ENCODE results near the gene DCDC2C.

Gene DCDC2C

GRCh38 chr2:3876221-3876620 is 172.8 kb downstream of the DCDC2C start:
- DNase-seq (ENCODE audit: low read depth in 2 of 2, low spot score in 1 of 2): no peak

DNA sequence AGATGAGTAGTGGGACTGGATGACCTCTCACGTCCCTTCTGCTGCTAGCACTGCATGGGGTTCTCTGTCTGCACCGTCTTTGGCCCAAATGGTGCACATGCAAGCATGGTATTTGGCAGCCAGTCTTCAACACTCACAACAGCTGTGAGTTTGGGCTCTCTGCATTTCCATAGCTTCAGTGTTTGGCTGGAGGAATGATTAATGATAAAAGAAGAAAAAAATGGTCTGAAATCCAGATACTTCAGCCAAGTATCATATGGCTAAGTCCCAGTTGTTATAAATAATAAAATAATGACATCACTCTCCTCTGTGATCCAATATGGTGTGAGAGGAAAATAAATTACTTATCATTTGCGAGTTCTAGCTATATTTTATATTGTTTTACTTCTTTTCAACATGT is 173.3 kb downstream of the DCDC2C start:
- DNase-seq (ENCODE audit: low read depth in 2 of 2, low spot score in 1 of 2): no peak

DNA sequence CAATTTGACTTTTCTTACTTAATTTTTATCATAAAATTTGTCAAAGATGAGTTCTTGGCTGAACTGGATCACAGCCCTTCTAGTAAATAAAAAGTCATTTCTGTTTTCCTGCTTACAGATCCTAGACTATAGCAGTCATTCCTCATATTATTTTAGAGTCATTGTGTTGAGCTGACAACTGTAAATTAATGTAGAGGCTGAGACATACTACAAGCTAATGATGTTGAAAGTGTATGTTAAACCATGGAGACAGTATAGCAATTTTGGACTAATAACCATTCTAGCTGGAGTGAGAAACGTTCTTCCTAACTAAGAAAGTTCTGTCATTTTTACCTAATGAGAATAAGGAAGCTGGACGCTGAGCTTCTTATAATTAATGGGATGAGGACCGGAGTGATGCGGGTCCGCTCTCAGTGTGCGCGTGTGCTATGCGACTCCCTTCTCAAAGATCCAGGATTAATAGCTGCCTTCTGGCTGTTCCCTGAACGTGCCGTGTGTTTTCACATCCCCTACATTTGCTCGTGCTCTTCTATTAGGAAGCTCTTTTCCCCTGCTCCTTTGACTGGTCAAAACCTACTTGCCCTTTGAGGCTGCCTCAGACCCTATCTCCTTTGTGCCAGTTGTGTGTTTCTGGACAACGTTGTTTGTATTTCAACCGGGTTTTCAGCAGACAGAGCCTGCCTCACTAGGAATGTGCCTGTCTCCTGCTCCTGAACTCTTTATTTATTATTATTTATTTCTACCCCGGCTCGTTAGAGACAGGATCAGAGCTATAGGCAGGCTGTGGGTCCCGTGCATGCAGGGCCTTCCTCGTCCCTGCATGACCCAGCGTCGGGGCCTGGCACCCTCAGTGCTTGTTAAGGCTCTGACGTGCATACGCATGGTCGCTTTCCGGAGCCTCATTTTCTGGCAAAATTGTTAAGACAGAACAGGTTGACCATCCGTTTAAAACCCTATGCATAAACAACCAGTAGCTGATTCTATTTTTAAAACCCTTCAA is 182.6 kb downstream of the DCDC2C start:
- DNase-seq (ENCODE audit: low read depth in 2 of 2, low spot score in 1 of 2): no peak

- DNase-seq (ENCODE audit: low read depth in 2 of 2, low spot score in 1 of 2): no peak
These were observed 191.6 kb downstream of the DCDC2C start for GRCh38 chr2:3895021-3895420.

Measured in stimulated activated CD8-positive, alpha-beta memory T cell treated with anti-CD3 and anti-CD28 coated beads, Interleukin-4, amount 100 ng/mL, for 4 hours (primary cell).